Neuronal stem cell (in vitro differentiated cells): ENCODE measurements around the gene SP100.
A peak's percentile ranks its signal among the peaks of the same experiment; 100 is the strongest.

ENCODE experiments used
- DNase-seq: peaks from one replicate; pipeline ENCODE4 v3.0.0-alpha.2; 2013; ENCODE audit warnings: low spot score
- H2AFZ ChIP-seq: one replicate; pipeline ENCODE4 v1.6.1; 2013; ENCODE audit warnings: mild to moderate bottlenecking, low read length, inconsistent platforms
- H2AK5ac ChIP-seq: 2 replicates; pipeline ENCODE4 v1.6.1; 2013; ENCODE audit warnings: low read depth, mild to moderate bottlenecking, inconsistent platforms, low read length, moderate library complexity, mixed read lengths
- H2BK120ac ChIP-seq: 2 replicates; pipeline ENCODE4 v1.6.1; 2013; ENCODE audit warnings: low read depth, mild to moderate bottlenecking, inconsistent platforms, low read length, moderate library complexity, mixed read lengths
- H2BK12ac ChIP-seq: one replicate; pipeline ENCODE4 v1.6.1; 2013; ENCODE audit warnings: low read length, inconsistent platforms
- H2BK15ac ChIP-seq: 2 replicates; pipeline ENCODE4 v1.6.1; 2013; ENCODE audit warnings: mild to moderate bottlenecking, low read length, inconsistent platforms, mixed read lengths
- H2BK5ac ChIP-seq: one replicate; pipeline ENCODE4 v1.6.1; 2013; ENCODE audit warnings: inconsistent platforms, mild to moderate bottlenecking, low read length, moderate library complexity
- H3K14ac ChIP-seq: one replicate; pipeline ENCODE4 v1.6.1; 2013; ENCODE audit warnings: low read length, inconsistent platforms
- H3K18ac ChIP-seq: 2 replicates; pipeline ENCODE4 v1.6.1; 2013; ENCODE audit warnings: low read length, inconsistent platforms
- H3K23ac ChIP-seq: 2 replicates; pipeline ENCODE4 v1.6.1; 2013; ENCODE audit warnings: low read depth, mild to moderate bottlenecking, mixed read lengths, low read length, inconsistent platforms; ENCODE audit not compliant: poor library complexity
- H3K27ac ChIP-seq: replicated peaks from 3 replicates; pipeline ENCODE4 v1.5.1; 2013; ENCODE audit warnings: low read length, inconsistent platforms
- H3K27me3 ChIP-seq, 3 experiments: 2 replicates each; pipeline ENCODE4 v1.6.1; 2013; ENCODE audit warnings: low read length in 3 of 3, mild to moderate bottlenecking in 2 of 3, inconsistent platforms in 1 of 3, low read depth in 1 of 3, mixed read lengths in 1 of 3, moderate library complexity in 1 of 3; ENCODE audit not compliant: control insufficient read depth in 3 of 3, insufficient read depth in 3 of 3
- H3K36me3 ChIP-seq, 2 donors: replicated peaks in 1 of 2; 2 replicates each; pipeline ENCODE4 v1.6.1; 2013; ENCODE audit warnings: low read length in 2 of 2; ENCODE audit not compliant: control insufficient read depth in 2 of 2, insufficient read depth in 2 of 2
- H3K4ac ChIP-seq: 2 replicates; pipeline ENCODE4 v1.6.1; 2013; ENCODE audit warnings: inconsistent platforms, mild to moderate bottlenecking, low read length, moderate library complexity
- H3K4me1 ChIP-seq, 2 donors: 1 replicate in 1 of 2; 2 replicates in 1 of 2; pipeline ENCODE4 v1.6.1; 2013; ENCODE audit warnings: low read length in 2 of 2, low read depth in 1 of 2; ENCODE audit not compliant: control insufficient read depth in 2 of 2, insufficient read depth in 1 of 2
- H3K4me2 ChIP-seq: one replicate; pipeline ENCODE4 v1.6.1; 2013; ENCODE audit warnings: mild to moderate bottlenecking, low read length, inconsistent platforms; ENCODE audit not compliant: insufficient read depth, poor library complexity, severe bottlenecking
- H3K4me3 ChIP-seq, 2 donors: 2 replicates each; pipeline ENCODE4 v1.5.1; 2013; ENCODE audit warnings: low read length in 2 of 2, mild to moderate bottlenecking in 2 of 2, inconsistent platforms in 1 of 2, moderate library complexity in 1 of 2
- H3K79me1 ChIP-seq: one replicate; pipeline ENCODE4 v1.6.1; 2013; ENCODE audit warnings: low read depth, mild to moderate bottlenecking, inconsistent platforms, low read length, moderate library complexity
- H3K9ac ChIP-seq: one replicate; pipeline ENCODE4 v1.6.1; 2013; ENCODE audit warnings: mild to moderate bottlenecking, low read depth, low read length, inconsistent platforms; ENCODE audit not compliant: poor library complexity
- H3K9me3 ChIP-seq, 2 donors: replicated peaks in 1 of 2; 2 replicates each; pipeline versions ENCODE3 to v1.6.1; 2013; ENCODE audit warnings: low read length in 2 of 2, mild to moderate bottlenecking in 2 of 2, inconsistent platforms in 1 of 2, low read depth in 1 of 2, mixed read lengths in 1 of 2, moderate library complexity in 1 of 2; ENCODE audit not compliant: control insufficient read depth in 2 of 2, insufficient read depth in 1 of 2
- H4K8ac ChIP-seq: one replicate; pipeline ENCODE4 v1.6.1; 2013; ENCODE audit warnings: low read depth, mild to moderate bottlenecking, inconsistent platforms, low read length, moderate library complexity
- H4K91ac ChIP-seq: one replicate; pipeline ENCODE4 v1.6.1; 2013; ENCODE audit warnings: low read length, low read depth, mild to moderate bottlenecking, inconsistent platforms; ENCODE audit not compliant: poor library complexity
- WGBS, 2 donors: extraction: QIAGEN DNeasy Blood & Tissue Kit; methylation state at CpG; one replicate each; pipeline ENCODE4 v1.1.7; 2013; ENCODE audit warnings: missing lambda C conversion rate in 2 of 2, mixed read lengths in 1 of 2; ENCODE audit not compliant: insufficient read length in 2 of 2, insufficient replicate concordance in 1 of 2; ENCODE audit errors: extremely low coverage in 2 of 2; 5-methylcytosine and 5-hydroxymethylcytosine counted together

Gene SP100

DNA sequence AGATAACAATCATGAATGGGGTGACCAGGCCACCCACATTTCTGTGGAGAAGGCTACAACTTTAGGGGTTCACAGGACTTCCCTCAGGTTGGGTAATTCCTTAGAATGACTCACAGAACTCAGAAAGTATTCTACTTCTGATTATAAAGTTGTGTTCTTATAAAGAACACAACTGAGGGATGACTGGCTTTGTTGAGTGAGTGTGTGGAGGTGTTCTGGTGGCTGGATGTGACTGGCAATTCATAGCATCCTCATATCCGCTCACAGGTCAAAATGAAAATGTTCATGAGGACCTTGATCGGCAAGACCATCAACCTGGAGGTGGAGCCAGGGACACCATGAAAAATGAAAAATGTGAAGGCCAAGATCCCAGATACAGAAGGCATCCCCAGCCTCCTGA is 153.3 kb downstream of the SP100 start:
- no peak overlapping the region for H2AK5ac ChIP-seq
- H3K14ac ChIP-seq: no peak overlapping the region
- no peaks in the 10 kb centered on the region for H3K9me3 ChIP-seq
- H3K79me1 ChIP-seq: no peaks in the 10 kb centered on the region
- H3K4me1 ChIP-seq: no peaks in the 10 kb centered on the region
- no peak overlapping the region for H3K9ac ChIP-seq
- H3K23ac ChIP-seq: no peak overlapping the region
- H2AFZ ChIP-seq: no peak overlapping the region
- no peak overlapping the region for H2BK5ac ChIP-seq
- no peaks in the 10 kb centered on the region for H3K27me3 ChIP-seq
- no peak overlapping the region for H4K8ac ChIP-seq
- H3K18ac ChIP-seq: no peak overlapping the region
- no CpG with 5 or more reads among the region's 2 CpGs for WGBS, 2 donors
- no peak overlapping the region for H2BK120ac ChIP-seq
- no peak overlapping the region for H3K4me3 ChIP-seq
- H2BK15ac ChIP-seq: no peak overlapping the region
- H3K4ac ChIP-seq: no peak overlapping the region
- no peak overlapping the region for H3K4me2 ChIP-seq
- H2BK12ac ChIP-seq: no peak overlapping the region
- no peak overlapping the region for H3K27ac ChIP-seq
- H4K91ac ChIP-seq: no peak overlapping the region
- no peaks in the 10 kb centered on the region for H3K36me3 ChIP-seq
- no peak for DNase-seq

DNA sequence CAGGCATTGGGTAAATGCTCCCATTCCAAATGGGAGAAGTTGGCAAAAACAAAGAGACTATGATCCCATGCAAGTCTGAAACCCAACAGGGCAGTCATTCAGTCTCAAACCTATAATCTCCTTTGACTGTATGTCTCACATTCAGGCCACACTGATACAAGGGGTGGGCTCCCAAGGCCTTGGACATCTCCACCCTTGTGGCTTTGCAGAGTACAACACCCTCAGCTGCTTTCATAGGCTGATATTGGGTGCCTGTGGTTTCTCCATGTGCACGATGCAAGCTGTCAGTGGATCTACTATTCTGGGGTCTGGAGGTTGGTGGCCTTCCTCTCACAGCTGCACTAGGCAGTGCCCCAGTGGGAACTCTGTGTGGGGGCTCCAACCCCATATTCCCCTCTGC is 155.0 kb downstream of the SP100 start:
- H2BK5ac ChIP-seq: peak overlapping the region; percentile 69

DNA sequence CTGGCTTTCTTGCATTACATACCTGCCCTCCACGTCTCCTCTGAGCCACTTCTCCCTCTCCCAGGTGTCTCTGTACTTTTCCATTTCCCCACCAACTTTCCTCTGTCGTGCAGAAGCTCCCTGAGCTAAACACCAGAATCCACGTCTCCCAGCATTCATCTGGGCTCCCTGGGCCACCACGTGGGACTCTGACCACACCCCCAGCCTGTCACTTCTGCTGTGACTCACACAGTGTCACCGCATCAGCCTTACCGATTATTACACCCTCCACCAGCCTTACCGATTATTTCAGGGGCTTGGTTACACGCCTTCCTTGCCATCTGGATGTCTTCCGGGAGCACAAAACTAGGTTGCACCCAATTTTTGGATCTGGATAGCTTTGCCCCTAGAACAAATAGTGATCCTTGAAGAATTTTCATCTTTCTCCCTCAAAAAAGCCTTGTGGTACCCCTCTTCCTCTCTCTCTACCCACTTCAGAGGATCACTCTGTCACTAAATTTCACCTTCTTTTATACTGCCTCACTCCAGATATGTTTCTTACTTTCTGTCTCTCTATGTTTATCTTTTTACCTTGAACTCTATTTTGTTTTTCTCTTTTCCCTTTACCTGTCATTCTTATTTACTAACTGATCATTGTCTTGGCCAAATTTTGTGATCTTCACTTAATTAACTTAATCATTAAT is 159.8 kb downstream of the SP100 start:
- no peak overlapping the region for H4K91ac ChIP-seq
- no peak overlapping the region for H3K23ac ChIP-seq
- no peaks in the 10 kb centered on the region for H3K79me1 ChIP-seq
- H3K4me1 ChIP-seq: no peaks in the 10 kb centered on the region
- no peak overlapping the region for H3K9ac ChIP-seq
- no peak overlapping the region for H3K27ac ChIP-seq
- H3K27me3 ChIP-seq: no peaks in the 10 kb centered on the region
- H2BK5ac ChIP-seq: no peak overlapping the region
- no peak overlapping the region for H3K4ac ChIP-seq
- no CpG with 5 or more reads among the region's 9 CpGs for WGBS, 2 donors
- H3K4me3 ChIP-seq: no peak overlapping the region
- no peak overlapping the region for H4K8ac ChIP-seq
- H3K36me3 ChIP-seq: no peaks in the 10 kb centered on the region
- H2BK120ac ChIP-seq: no peak overlapping the region
- no peak overlapping the region for H2BK12ac ChIP-seq
- H3K14ac ChIP-seq: no peak overlapping the region
- peaks cover 0 to 2% of the 10 kb centered on the region in 2 donors for H3K9me3 ChIP-seq
- no peak overlapping the region for H2BK15ac ChIP-seq
- DNase-seq: no peak
- H2AFZ ChIP-seq: peak overlapping the region; percentile 50
- H3K4me2 ChIP-seq: no peak overlapping the region
- H3K18ac ChIP-seq: no peak overlapping the region
- no peak overlapping the region for H2AK5ac ChIP-seq

More for the DNA sequence above, 155.0 kb downstream of the SP100 start:
- H3K9me3 ChIP-seq: no peaks in the 10 kb centered on the region
- no peaks in the 10 kb centered on the region for H3K27me3 ChIP-seq
- no peaks in the 10 kb centered on the region for H3K79me1 ChIP-seq
- H3K23ac ChIP-seq: no peak overlapping the region
- no peak overlapping the region for H2BK15ac ChIP-seq
- no peak overlapping the region for H3K4me3 ChIP-seq
- WGBS, 2 donors: no CpG with 5 or more reads among the region's 1 CpG
- no peak overlapping the region for H3K18ac ChIP-seq
- no peak overlapping the region for H3K4ac ChIP-seq
- no peak overlapping the region for H2BK120ac ChIP-seq
- no peak for DNase-seq
- no peak overlapping the region for H3K4me2 ChIP-seq
- no peak overlapping the region for H4K8ac ChIP-seq
- no peak overlapping the region for H3K14ac ChIP-seq
- H2AFZ ChIP-seq: no peak overlapping the region
- no peaks in the 10 kb centered on the region for H3K36me3 ChIP-seq
- no peak overlapping the region for H3K9ac ChIP-seq
- no peak overlapping the region for H3K27ac ChIP-seq
- H3K4me1 ChIP-seq: no peaks in the 10 kb centered on the region
- no peak overlapping the region for H2AK5ac ChIP-seq
- no peak overlapping the region for H4K91ac ChIP-seq
- no peak overlapping the region for H2BK12ac ChIP-seq

DNA sequence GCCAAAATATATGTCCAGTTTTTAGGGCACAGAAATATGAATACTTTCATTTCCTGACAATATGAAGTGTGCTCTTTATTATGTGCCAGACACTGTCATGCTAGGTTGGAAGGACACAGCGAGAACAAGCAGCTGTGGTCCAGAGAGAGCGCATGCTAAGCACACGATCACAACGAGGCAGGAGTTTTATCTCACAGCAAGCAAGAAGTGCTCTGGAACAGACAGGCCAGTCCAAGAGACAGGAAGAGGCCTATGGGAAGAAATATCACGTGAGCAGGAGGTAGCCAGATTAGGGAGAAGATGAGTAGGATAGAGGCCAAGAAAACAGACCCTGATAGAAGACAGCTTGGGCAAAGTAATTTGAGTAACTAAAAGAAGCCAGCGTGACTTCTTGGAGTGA is 161.1 kb downstream of the SP100 start:
- Histone ChIP-seq H3K14ac (no peak overlapping the region), H3K9ac (no peak overlapping the region), H4K8ac (no peak overlapping the region), H3K27me3 (no peaks in the 10 kb centered on the region), H4K91ac (no peak overlapping the region), H2BK120ac (no peak overlapping the region), H3K23ac (no peak overlapping the region), H3K18ac (no peak overlapping the region), H2AFZ (no peak overlapping the region), H2BK15ac (no peak overlapping the region), H2BK5ac (no peak overlapping the region), H3K4ac (no peak overlapping the region), H3K4me1 (no peaks in the 10 kb centered on the region), H2BK12ac (no peak overlapping the region), H3K9me3 (peaks cover 0 to 2% of the 10 kb centered on the region in 2 donors), H3K4me3 (no peak overlapping the region), H3K79me1 (no peaks in the 10 kb centered on the region), H2AK5ac (no peak overlapping the region), H3K36me3 (no peaks in the 10 kb centered on the region), H3K4me2 (no peak overlapping the region), H3K27ac (no peak overlapping the region)
- no CpG with 5 or more reads among the region's 6 CpGs for WGBS, 2 donors
- no peak for DNase-seq
